Duodenal mucosa (tissue), 2 donors: Measurements from ENCODE around the gene ZBTB16.

Experiments
- H3K27ac ChIP-seq: one replicate; pipeline ENCODE4 v1.7.0; 2013; ENCODE audit warnings: low read depth, low read length
- H3K27me3 ChIP-seq, 2 donors: one replicate each; pipeline ENCODE4 v1.7.0; 2013; ENCODE audit warnings: low read length in 2 of 2, control low read depth in 1 of 2; ENCODE audit not compliant: insufficient read depth in 2 of 2, control insufficient read depth in 1 of 2
- H3K36me3 ChIP-seq, 2 donors: one replicate each; pipeline ENCODE4 v1.7.0; 2013; ENCODE audit warnings: low read length in 2 of 2, control low read depth in 1 of 2; ENCODE audit not compliant: insufficient read depth in 2 of 2, control insufficient read depth in 1 of 2
- H3K4me1 ChIP-seq, 2 donors: one replicate each; pipeline ENCODE4 v1.7.0; 2013; ENCODE audit warnings: low read length in 2 of 2, control low read depth in 1 of 2; ENCODE audit not compliant: insufficient read depth in 2 of 2, control insufficient read depth in 1 of 2
- H3K4me3 ChIP-seq, 2 donors: one replicate each; pipeline ENCODE4 v1.7.0; 2013; ENCODE audit warnings: low read length in 2 of 2, low read depth in 1 of 2
- H3K9ac ChIP-seq, 2 donors: one replicate each; pipeline ENCODE4 v1.7.0; 2013; ENCODE audit warnings: low read length in 2 of 2, low read depth in 1 of 2
- H3K9me3 ChIP-seq, 2 donors: one replicate each; pipeline ENCODE4 v1.7.0; 2013; ENCODE audit warnings: low read length in 2 of 2, control low read depth in 1 of 2; ENCODE audit not compliant: control insufficient read depth in 1 of 2

ZBTB16 gene

DNA sequence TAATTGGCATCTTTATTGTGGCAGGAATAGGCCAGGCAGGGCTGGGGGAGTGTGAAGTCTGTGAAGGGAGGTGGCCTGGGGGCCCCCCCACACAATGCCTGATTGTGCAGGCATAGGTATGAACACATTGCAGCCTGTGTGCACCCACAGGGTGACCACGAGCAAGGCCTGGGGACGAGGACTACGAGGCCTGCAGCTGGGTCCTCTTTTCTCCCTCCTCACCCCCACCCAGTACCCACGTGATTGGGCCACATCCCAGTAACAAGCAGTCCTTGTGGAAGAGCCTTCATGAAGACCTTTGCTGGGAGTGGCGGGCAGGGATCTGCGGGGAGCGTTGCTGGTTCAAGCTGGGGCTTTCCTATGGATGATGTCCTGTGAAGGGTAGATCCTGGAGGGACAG is 29.3 kb downstream of the ZBTB16 start:
- H3K36me3 ChIP-seq: no peaks in the 10 kb centered on the region
- H3K9ac ChIP-seq: no peak overlapping the region
- H3K27me3 ChIP-seq: no peaks in the 10 kb centered on the region
- peaks cover 0 to 4% of the 10 kb centered on the region in 2 donors for H3K4me1 ChIP-seq
- no peak overlapping the region for H3K4me3 ChIP-seq
- no peak overlapping the region for H3K27ac ChIP-seq
- no peaks in the 10 kb centered on the region for H3K9me3 ChIP-seq

GRCh38 chr11:114089748-114090147 is 30.2 kb downstream of the ZBTB16 start:
- no peak overlapping the region for H3K27ac ChIP-seq
- H3K4me1 ChIP-seq: peaks cover 0 to 4% of the 10 kb centered on the region in 2 donors
- no peak overlapping the region for H3K4me3 ChIP-seq
- no peaks in the 10 kb centered on the region for H3K27me3 ChIP-seq
- H3K36me3 ChIP-seq: no peaks in the 10 kb centered on the region
- H3K9ac ChIP-seq: no peak overlapping the region
- H3K9me3 ChIP-seq: no peaks in the 10 kb centered on the region

DNA sequence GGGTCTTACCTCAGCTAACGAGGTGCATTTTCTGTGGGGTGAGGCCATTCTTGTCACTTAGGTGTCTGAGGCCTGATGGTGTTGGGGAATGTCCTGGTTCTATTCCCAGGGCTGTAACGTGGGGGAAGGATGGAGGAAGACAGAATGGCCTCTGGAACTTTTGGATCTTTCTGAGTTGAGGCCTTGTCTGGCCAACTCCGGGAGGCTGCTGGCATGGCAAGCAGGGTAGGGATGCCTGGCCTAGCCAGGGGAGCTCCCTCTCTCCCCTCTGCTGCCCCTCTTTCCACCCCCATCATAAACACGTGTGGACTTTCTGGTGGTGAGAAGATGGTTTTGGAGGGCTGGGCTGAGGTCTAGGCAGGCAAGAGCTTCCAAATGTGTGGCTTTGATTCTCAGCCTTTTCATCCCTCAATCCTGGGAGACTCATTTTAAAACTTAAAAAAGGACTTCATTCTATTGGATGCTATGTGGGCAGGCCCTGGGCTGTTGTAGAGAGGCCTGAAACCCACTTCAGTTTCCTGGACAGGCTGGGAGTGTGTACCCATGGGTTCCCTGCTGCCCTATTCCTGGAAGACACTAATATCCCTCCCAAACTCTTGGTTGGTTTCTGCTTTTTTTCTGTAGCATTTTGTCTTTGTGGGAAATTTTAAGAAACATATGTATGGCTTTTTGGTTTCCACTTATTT is 30.9 kb downstream of the ZBTB16 start:
- Histone ChIP-seq H3K36me3 (no peaks in the 10 kb centered on the region), H3K4me1 (peaks cover 0 to 4% of the 10 kb centered on the region in 2 donors), H3K4me3 (no peak overlapping the region), H3K27me3 (no peaks in the 10 kb centered on the region), H3K9ac (no peak overlapping the region), H3K27ac (no peak overlapping the region), H3K9me3 (no peaks in the 10 kb centered on the region)

GRCh38 chr11:114090976-114091375 is 31.5 kb downstream of the ZBTB16 start:
- H3K4me3 ChIP-seq: no peak overlapping the region
- no peaks in the 10 kb centered on the region for H3K27me3 ChIP-seq
- H3K9ac ChIP-seq: no peak overlapping the region
- H3K36me3 ChIP-seq: no peaks in the 10 kb centered on the region
- H3K9me3 ChIP-seq: no peaks in the 10 kb centered on the region
- no peak overlapping the region for H3K27ac ChIP-seq
- peaks cover 0 to under 1% of the 10 kb centered on the region in 2 donors for H3K4me1 ChIP-seq

GRCh38 chr11:114091516-114092397 is 32.2 kb downstream of the ZBTB16 start:
- no peak overlapping the region for H3K27ac ChIP-seq

DNA sequence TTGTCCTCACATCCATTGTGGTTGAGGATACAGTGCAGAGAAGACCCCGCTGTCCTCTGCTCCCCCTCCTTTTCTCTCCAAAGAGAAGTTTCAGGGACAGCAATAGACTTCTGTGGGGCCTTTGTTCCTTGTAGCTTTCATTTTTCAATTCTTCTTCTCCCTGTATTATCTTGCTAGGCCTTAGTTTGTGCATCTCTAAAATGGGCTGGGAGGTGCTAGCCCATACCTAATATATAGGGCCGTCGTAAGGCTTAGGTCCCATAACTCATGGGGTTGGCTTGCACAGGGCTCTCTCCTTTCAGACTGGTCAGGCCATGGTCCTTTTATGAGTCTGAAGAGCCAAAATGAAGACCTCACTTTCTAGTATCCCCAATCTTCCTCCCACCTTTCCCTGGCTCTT is 33.0 kb downstream of the ZBTB16 start:
- no peak overlapping the region for H3K27ac ChIP-seq
- no peaks in the 10 kb centered on the region for H3K27me3 ChIP-seq
- H3K36me3 ChIP-seq: no peaks in the 10 kb centered on the region
- H3K4me1 ChIP-seq: no peaks in the 10 kb centered on the region
- no peak overlapping the region for H3K4me3 ChIP-seq
- no peak overlapping the region for H3K9ac ChIP-seq
- no peaks in the 10 kb centered on the region for H3K9me3 ChIP-seq

More at GRCh38 chr11:114091516-114092397, 32.2 kb downstream of the ZBTB16 start:
- no peak overlapping the region for H3K4me3 ChIP-seq
- H3K27me3 ChIP-seq: no peaks in the 10 kb centered on the region
- no peaks in the 10 kb centered on the region for H3K4me1 ChIP-seq
- no peaks in the 10 kb centered on the region for H3K9me3 ChIP-seq
- H3K9ac ChIP-seq: no peak overlapping the region
- H3K36me3 ChIP-seq: no peaks in the 10 kb centered on the region

- Histone ChIP-seq H3K4me1 (no peaks in the 10 kb centered on the region), H3K4me3 (no peak overlapping the region), H3K36me3 (no peaks in the 10 kb centered on the region), H3K27me3 (no peaks in the 10 kb centered on the region), H3K9me3 (no peaks in the 10 kb centered on the region), H3K9ac (no peak overlapping the region), H3K27ac (no peak overlapping the region)
Measured at GRCh38 chr11:114092953-114093352, 33.4 kb downstream of the ZBTB16 start.

DNA sequence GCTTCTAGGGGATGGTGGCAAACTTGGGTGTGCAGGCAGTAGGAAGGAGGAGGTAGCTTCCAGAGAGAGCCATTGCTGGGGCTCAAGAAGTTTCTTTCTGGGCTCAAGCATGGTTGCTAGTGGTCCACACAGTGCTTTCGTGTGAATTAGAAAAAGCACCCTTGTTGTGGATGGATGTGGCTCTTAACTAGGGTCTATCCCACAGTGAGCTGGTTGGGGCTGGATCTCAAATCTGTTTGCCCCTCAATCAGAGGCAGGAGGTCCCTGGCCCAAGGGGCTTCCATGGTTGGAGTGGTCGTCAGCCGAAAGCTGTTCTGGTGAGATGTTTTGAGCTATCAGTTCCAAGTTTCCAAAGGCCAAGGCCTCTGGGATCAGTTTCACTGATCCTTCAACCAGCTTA is 35.0 kb downstream of the ZBTB16 start:
- Histone ChIP-seq H3K9me3 (no peaks in the 10 kb centered on the region), H3K36me3 (no peaks in the 10 kb centered on the region), H3K4me1 (peaks cover 7 to 11% of the 10 kb centered on the region in 2 donors), H3K4me3 (no peak overlapping the region), H3K27me3 (no peaks in the 10 kb centered on the region), H3K9ac (no peak overlapping the region), H3K27ac (no peak overlapping the region)

DNA sequence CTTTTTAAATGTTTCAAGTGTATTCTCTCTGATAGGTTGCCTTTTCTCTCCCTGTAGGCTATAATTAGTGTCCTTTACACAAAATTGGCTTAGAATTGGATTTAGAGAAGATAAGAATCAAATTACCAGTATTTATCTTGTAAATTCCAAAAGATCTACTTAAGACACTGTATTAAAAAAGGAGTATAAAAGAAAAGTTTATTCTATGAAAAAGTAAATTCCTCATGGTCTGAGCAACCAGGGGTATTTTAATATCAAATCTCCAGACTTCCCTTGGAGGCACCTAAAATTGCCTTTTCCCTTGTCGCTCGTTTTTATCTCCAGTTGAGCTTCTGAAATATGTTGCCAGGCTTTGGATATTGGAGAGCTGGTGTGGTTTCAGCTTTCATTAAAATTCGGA is 36.4 kb downstream of the ZBTB16 start:
- no peaks in the 10 kb centered on the region for H3K9me3 ChIP-seq
- no peaks in the 10 kb centered on the region for H3K36me3 ChIP-seq
- no peaks in the 10 kb centered on the region for H3K27me3 ChIP-seq
- peaks cover 13 to 21% of the 10 kb centered on the region in 2 donors for H3K4me1 ChIP-seq
- H3K9ac ChIP-seq: no peak overlapping the region
- no peak overlapping the region for H3K27ac ChIP-seq
- no peak overlapping the region for H3K4me3 ChIP-seq

DNA sequence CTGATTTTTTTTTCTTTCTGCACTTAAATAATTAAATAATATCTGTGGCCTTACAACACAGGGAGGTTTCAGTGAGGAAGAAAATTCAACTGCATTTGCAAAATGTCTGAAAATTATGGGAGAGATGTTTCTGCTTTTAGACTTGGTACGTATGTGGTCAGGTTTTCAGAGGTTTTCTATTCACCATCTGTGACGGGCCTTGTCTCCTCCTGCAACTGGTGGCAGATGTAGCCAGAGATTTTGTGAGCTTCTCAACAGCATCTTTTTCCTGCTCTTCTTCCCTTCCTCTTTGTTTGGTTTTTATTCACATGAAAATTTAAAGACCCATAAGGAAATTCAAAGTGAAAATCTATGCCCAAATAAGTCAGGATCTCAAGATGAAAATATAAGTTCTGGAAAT is 38.3 kb downstream of the ZBTB16 start:
- Histone ChIP-seq H3K4me1 (peaks cover 13 to 21% of the 10 kb centered on the region in 2 donors), H3K36me3 (no peaks in the 10 kb centered on the region), H3K27me3 (no peaks in the 10 kb centered on the region), H3K9ac (no peak overlapping the region), H3K4me3 (no peak overlapping the region), H3K27ac (no peak overlapping the region), H3K9me3 (no peaks in the 10 kb centered on the region)
